Ureter (tissue), 1 donor: Measurements from ENCODE around the gene DLG4. TPM values are rescaled to one million over a fixed set of nuclear protein-coding genes. Genes with fewer than 3 reads are reported as not detected.
A peak's percentile ranks its signal among the peaks of the same experiment; 100 is the strongest.

Source experiments
- DNase-seq: peaks from one replicate; pipeline ENCODE4 v3.0.0-alpha.2; 2020; ENCODE audit warnings: low spot score
- total RNA-seq: library from RNA; stranded (reverse); gene quantifications from one replicate; pipeline ENCODE4 v1.2.4, GENCODE V29; 2023
- donor health status: DM: yes; HTN: yes; CAD: no.

The DLG4 gene
- total RNA-seq, 1 donor from 2014 or later: 26.8 TPM

GRCh38 chr17:7214300-7215135 lies 5.1 kb downstream of the DLG4 start:
- DNase-seq: peak; percentile 99

GRCh38 chr17:7213895-7214299 lies 5.7 kb downstream of the DLG4 start:
- no peak for DNase-seq

DNA sequence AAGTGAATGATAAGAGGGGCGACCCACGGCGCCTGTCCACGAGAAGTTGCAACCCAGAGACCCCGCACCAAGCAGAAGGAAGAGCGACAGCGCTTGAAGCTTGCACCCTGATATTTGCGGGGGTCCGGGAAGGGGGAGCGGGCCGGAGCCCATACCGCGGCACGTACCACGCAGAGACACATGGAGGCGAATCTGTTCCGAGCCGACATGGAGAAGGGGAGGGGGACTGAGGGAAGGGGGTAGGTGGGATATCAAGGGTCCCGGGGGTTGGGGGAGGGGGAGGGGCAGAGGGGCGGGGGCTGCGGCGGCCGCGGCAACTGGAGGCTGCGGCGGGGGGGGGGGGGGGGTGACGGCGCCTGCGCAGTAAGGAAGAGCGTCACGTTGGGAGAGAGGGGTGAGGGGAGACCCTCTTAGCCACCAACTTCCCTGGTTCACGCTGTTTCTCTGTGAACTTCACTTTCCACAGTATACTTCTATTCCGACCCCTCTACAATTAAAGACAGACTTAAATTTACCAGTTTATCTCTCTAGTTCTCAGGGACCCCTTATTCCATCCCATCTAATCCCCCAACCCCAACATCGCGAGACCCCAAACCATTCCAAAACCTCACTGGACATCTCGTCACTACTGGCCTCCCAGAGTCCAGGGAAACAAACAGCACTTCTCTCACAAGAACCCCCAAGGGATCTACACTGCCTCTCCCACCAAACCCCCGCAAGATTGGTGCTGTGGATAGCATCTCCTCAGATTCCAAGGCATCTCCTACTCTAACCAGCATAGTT lies 8.0 kb downstream of the DLG4 start:
- no peak for DNase-seq

GRCh38 chr17:7208754-7209460 lies 10.7 kb downstream of the DLG4 start:
- DNase-seq: no peak

DNA sequence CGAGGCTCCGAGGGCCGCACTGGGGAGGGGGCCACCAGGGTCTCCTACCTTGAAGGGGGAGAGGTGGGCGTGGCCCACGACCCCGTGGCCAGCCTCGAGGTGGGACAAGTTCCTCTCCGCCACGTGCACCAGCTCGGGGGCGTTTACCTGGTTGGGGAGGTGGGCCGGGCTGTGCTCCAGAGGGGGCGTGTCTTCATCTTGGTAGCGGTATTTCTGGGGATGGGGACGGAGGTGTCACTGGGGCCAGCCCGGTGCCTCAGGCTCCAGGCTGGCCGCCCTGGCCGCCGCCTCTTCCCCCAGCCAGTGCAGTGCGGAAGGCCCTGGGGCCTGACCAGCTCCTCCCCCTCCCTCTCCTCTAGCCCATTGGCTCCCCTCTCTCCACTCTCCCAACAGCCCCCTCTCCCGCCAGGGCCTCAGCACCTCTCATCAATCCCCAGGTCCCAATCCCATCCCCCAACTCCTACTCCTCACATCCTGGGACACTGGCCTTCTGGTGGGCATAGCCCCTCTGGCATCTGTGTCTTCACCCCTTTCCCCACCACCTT lies 11.5 kb downstream of the DLG4 start:
- no peak for DNase-seq

DNA sequence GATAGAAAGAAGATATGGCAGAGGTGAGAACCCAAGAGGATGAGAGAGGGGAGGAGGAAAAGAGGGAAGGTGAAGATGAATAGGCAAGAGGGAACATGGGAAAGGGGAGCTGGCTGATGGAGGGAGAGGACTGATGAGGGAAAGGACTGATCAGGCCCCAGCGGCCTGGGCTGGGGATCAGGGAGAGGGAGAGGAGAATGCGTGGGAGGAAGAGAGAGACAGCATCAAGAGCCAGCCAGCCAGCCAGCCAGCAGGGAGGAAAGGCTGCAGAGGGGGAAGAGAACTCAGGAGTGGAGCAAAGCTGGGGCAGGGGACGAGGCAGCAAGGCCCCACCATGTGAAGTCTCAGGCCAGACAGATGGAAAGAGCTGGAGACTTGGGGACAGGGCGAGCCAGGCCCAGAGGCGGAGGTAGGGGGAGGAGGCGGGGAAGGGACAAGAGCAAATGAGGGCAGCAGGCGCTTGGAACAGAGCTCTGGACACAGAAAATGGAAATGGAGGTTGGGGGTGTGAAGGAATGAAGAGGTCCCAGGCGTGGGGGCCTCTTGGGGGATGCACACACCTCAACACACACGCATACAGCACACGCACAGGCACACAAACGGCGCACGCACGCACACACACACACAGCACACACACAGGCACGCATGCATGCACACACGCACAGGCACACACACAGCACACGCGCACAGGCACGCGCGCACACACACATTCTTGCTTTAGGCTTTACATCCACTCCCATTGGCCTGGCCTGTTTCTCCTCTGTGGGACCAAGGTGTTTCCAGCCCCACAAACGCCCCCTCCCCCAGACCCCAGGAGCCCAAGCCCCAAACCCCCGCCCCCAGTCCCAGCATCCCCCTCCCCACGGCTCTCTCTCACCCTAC lies 12.3 kb downstream of the DLG4 start:
- no peak for DNase-seq

GRCh38 chr17:7205561-7205960 lies 14.1 kb downstream of the DLG4 start:
- no peak for DNase-seq

- peak; percentile 91 for DNase-seq
Observed at GRCh38 chr17:7204828-7205461, 14.7 kb downstream of the DLG4 start.

DNA sequence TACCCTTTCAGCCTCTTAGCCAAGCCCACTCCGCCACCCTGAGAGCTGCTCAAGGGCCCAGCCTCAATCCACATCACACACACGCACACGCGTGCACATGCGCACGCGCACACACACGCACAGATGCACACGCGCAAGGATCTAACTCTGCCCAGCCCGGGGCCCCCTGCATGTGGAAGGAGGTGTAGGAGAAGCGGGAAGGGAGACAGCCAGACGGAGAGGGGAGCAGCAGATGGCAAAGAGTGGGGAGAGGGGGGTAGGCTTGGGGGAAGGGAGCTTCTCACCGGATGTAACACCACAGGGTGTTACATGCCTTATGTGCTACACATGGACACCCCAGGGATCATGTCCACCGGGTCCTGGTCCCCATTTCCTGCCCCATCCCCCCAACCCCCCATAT lies 15.3 kb downstream of the DLG4 start:
- no peak for DNase-seq

DNA sequence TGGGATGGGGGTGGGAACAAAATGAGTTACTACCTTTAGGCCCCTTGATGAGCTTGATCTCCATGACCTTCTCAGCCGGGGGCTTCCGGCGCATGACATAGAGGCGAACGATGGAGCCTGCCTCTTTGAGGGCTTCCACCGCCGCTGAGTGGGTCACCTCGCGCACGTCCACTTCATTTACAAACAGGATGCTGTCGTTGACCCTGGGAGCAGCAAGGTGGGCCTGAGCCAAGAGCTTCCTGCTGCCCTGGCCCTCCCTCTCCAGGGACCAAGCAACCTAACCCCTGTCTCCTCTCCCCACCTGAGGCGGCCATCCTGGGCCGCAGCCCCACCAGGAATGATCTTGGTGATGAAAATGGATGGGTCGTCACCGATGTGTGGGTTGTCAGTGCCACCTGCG lies 16.2 kb downstream of the DLG4 start:
- no peak for DNase-seq

DNA sequence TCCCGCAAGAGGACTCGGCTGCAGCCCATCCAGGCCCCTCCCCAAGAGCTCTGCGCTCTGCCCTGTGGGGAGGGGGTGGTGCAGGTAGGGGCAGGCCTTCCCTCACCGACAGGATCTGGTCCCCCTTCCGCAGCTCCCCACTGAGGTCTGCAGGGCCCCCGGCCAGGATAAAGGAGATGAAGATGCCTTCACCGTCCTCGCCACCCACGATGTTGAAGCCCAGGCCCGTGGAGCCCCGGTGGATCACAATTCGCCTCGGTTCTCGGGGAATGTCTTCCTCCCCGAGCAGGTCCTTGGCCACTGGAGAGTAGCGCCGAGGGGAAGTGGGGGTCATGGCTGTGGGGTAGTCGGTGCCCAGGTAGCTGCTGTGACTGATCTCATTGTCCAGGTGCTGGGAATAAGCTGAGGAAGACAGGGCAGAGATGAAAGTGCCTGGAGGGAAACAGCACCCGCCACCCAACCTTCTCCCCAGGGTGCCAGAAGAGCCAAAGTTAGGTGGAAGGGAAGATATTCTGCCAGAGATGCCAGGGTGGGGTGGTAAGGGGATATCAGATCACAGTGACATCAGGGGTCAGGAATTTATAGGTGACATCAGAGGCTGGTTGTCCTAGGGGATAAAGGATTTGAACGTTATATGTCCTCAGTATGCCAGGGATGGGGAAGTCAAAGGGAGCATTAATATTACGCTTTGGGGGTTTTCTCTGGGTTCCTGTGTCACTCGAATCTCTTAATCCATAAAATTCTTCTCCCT lies 22.8 kb downstream of the DLG4 start:
- DNase-seq: no peak

DNA sequence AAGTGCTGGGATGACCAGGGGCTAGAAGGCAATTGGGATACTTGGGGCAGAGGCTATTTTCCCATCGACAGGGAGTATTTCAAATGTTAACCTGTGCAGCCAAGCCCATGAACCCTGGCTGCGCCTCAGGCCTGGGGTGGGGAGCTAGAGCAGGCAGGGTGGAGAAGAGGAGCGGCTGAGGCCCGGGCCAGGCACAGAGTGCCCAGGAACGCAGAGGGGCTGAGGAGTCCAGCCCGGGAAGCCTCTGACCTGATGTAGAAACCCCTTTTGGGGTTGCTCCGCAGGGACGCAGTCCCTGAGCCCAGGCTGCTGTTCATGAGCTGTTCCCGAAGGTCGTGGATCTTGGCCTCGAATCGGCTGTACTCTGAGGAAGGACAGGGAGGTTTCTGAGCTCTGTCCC lies 23.7 kb downstream of the DLG4 start:
- DNase-seq: no peak

DNA sequence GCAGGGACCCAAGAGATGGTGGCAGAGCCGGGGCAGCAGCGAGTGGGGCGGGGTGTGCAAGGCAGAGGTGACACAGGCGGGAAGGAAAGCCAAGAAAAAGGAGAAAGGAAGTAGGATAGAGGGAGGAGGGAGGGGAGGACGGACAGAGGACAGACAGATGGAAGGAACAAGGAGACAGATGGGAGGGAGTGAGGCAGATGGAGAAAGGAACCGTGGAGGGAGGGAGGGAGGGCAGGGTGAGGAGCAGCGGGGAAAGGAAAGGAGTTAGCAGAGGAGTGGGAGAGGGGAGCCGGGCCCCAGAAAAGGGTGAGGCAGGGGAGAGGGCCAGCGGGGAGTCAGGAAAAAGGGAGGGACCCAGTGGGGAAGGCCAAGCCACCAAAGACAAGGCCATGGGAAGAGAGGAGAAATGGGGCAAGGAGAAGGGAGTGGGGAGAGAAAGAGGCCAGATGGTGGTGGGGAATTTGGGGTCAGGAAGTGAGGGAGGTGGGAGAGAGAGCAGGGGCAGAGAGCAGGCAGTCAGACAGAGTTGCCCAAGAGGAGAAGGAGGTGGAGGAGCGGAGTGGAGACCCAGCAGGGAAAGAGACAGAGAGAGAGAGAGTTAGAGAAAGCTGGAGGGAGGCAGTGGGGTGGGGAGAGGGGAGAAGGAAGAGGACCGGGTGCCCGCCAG lies 27.2 kb downstream of the DLG4 start:
- no peak for DNase-seq

DNA sequence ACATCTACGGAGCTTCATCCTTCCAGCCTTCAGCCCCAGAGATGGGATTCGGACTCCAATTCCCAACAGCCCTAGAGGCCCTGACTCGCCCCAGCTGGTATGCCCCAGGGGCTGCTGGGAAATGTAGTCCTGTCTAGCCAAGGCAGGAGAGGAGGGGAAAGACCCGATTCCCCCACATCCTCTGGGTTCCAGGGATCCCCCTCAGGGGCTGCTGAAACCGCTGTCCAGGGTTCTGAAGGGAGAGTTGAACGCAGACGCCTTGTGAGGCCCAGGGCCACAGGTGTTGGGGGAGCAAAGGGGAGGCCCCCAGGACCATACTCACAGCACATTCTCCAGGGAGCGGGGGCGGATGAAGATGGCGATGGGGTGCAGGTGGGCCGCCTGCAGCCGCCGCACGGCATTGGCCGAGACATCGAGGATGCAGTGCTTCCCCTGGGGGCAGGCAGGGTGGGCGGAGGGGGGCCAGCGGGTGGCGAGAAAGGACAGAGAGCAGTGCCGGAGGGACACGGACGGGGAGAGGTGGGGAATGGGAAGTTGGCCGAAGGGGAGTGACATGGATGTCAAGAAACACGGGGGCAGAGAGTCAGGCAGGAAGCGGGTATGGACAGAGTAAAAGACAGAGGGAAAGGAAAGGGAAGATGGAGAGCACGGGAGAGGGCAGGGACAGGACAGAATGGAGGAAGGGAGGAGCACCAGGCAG lies 27.9 kb downstream of the DLG4 start:
- no peak for DNase-seq

GRCh38 chr17:7191069-7191468 lies 28.6 kb downstream of the DLG4 start:
- DNase-seq: no peak

GRCh38 chr17:7190276-7190917 lies 29.2 kb downstream of the DLG4 start:
- DNase-seq: no peak

GRCh38 chr17:7186241-7186640 lies 33.4 kb downstream of the DLG4 start:
- DNase-seq: no peak

GRCh38 chr17:7184647-7185046 lies 35.0 kb downstream of the DLG4 start:
- DNase-seq: no peak
